DOHH2 (cell line): ENCODE data around the gene SDHC.

ENCODE experiments used
- CTCF ChIP-seq: fragments of 200-600 bp; sonication (generic); IDR thresholded peaks from one replicate; pipeline ENCODE4 v1.5.1; 2014; ENCODE audit warnings: antibody characterized with exemption, mild to moderate bottlenecking, low read depth, low read length; ENCODE audit not compliant: poor library complexity, severe bottlenecking
- EZH2phosphoT487 ChIP-seq: fragments of 200-600 bp; sonication (generic); IDR thresholded peaks from 2 replicates; pipeline ENCODE4 v1.6.1; 2017; ENCODE audit warnings: borderline replicate concordance, mild to moderate bottlenecking, antibody characterized with exemption, low read length, moderate library complexity, mixed read lengths

- TF ChIP-seq CTCF, result no peak
- no peak for TF ChIP-seq EZH2phosphoT487
Measured at GRCh38 chr1:161333166-161333565, 19.0 kb downstream of the SDHC start.
